Neutrophil (primary cell): ENCODE data around the gene CCDC171.

Experiments
- H3K27ac ChIP-seq: fragments of 200-600 bp; sonication (generic); 2 replicates; pipeline ENCODE4 v1.5.1; 2016; ENCODE audit warnings: mild to moderate bottlenecking, moderate library complexity
- H3K27me3 ChIP-seq: fragments of 200-600 bp; sonication (generic); 2 replicates; pipeline ENCODE4 v1.6.0; 2016; ENCODE audit warnings: mild to moderate bottlenecking
- H3K36me3 ChIP-seq: fragments of 200-600 bp; sonication (generic); 2 replicates; pipeline ENCODE4 v1.5.1; 2017
- H3K4me1 ChIP-seq, 2 experiments: fragments of 200-600 bp in 1 of 2; sonication (generic) in 1 of 2; 1 replicate in 1 of 2; 2 replicates in 1 of 2; pipeline versions ENCODE4 v1.5.1 to v1.6.1; 2013 to 2016; ENCODE audit warnings: low read depth in 1 of 2, low read length in 1 of 2, mild to moderate bottlenecking in 1 of 2, moderate library complexity in 1 of 2; ENCODE audit not compliant: control insufficient read depth in 1 of 2, insufficient read depth in 1 of 2
- H3K4me3 ChIP-seq, 2 experiments: fragments of 200-600 bp in 1 of 2; sonication (generic) in 1 of 2; 1 replicate in 1 of 2; 2 replicates in 1 of 2; pipeline ENCODE4 v1.5.1; 2013 to 2016; ENCODE audit warnings: low read depth in 1 of 2, low read length in 1 of 2, mild to moderate bottlenecking in 1 of 2, moderate library complexity in 1 of 2
- H3K9me3 ChIP-seq: fragments of 200-600 bp; sonication (generic); 2 replicates; pipeline ENCODE4 v1.5.1; 2016
- CTCF ChIP-seq: fragments of 200-600 bp; sonication (generic); IDR thresholded peaks from 2 replicates; pipeline ENCODE4 v1.5.1; 2016; ENCODE audit warnings: antibody characterized with exemption

The CCDC171 gene

GRCh38 chr9:15856591-15856990 lies 303.7 kb downstream of the CCDC171 start:
- no peaks in the 10 kb centered on the region for H3K9me3 ChIP-seq
- no peak for TF ChIP-seq CTCF
- no peak overlapping the region for H3K27ac ChIP-seq
- H3K36me3 ChIP-seq: no peaks in the 10 kb centered on the region
- H3K4me3 ChIP-seq: no peak overlapping the region
- no peaks in the 10 kb centered on the region for H3K4me1 ChIP-seq
- H3K27me3 ChIP-seq: no peaks in the 10 kb centered on the region

DNA sequence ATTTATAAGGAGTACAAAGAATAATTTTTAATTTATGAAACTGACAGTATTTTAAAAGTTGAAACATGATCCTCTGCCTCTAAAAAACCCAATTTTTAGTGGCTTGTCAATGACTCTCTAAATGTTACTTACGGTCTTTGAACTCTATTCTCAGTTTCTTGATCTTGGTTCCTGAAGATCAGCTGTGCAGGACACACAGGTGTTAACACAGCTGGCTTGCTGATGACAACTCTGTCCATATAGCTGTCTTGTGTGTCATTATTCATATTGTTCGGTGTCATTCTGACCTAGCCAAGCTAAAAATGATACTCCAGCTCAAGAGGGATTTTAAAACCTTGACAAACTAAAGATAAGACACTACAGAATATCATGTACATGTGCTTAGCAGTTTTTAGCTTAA lies 314.5 kb downstream of the CCDC171 start:
- Histone ChIP-seq H3K36me3 (no peaks in the 10 kb centered on the region), H3K27ac (no peak overlapping the region), H3K9me3 (no peaks in the 10 kb centered on the region), H3K4me1 (no peaks in the 10 kb centered on the region), H3K27me3 (no peaks in the 10 kb centered on the region), H3K4me3 (no peak overlapping the region)
- no peak for TF ChIP-seq CTCF

GRCh38 chr9:15867988-15868387 lies 315.1 kb downstream of the CCDC171 start:
- TF ChIP-seq CTCF: no peak

GRCh38 chr9:15873573-15874177 lies 320.8 kb downstream of the CCDC171 start:
- no peaks in the 10 kb centered on the region for H3K4me1 ChIP-seq
- no peaks in the 10 kb centered on the region for H3K27me3 ChIP-seq
- no peaks in the 10 kb centered on the region for H3K9me3 ChIP-seq
- no peaks in the 10 kb centered on the region for H3K36me3 ChIP-seq
- TF ChIP-seq CTCF: no peak
- no peak overlapping the region for H3K4me3 ChIP-seq
- no peak overlapping the region for H3K27ac ChIP-seq

More at GRCh38 chr9:15867988-15868387, 315.1 kb downstream of the CCDC171 start:
- no peaks in the 10 kb centered on the region for H3K4me1 ChIP-seq
- H3K4me3 ChIP-seq: no peak overlapping the region
- no peak overlapping the region for H3K27ac ChIP-seq
- no peaks in the 10 kb centered on the region for H3K36me3 ChIP-seq
- H3K9me3 ChIP-seq: no peaks in the 10 kb centered on the region
- H3K27me3 ChIP-seq: no peaks in the 10 kb centered on the region

DNA sequence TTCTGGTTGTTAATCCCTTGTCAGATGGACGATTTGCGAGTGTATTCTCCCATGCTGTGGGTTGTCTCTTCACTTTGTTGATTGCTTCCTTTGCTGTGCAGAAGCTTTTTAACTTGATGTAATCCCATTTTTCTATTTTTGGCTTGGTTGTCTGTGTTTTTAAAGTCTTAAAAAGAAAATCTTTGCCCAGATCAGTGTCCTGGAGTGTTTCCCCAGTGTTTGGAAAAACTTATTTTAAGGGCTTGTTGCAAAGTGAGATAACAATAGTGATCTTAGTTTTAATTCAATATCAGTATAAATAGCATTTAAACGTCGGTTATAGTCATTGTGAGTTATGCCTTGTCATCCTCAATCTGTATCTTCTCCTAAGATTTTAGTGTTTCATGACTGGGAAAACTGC lies 329.5 kb downstream of the CCDC171 start:
- no peaks in the 10 kb centered on the region for H3K4me1 ChIP-seq
- H3K27ac ChIP-seq: no peak overlapping the region
- no peak for TF ChIP-seq CTCF
- H3K9me3 ChIP-seq: no peaks in the 10 kb centered on the region
- no peaks in the 10 kb centered on the region for H3K27me3 ChIP-seq
- H3K36me3 ChIP-seq: no peaks in the 10 kb centered on the region
- H3K4me3 ChIP-seq: no peak overlapping the region

DNA sequence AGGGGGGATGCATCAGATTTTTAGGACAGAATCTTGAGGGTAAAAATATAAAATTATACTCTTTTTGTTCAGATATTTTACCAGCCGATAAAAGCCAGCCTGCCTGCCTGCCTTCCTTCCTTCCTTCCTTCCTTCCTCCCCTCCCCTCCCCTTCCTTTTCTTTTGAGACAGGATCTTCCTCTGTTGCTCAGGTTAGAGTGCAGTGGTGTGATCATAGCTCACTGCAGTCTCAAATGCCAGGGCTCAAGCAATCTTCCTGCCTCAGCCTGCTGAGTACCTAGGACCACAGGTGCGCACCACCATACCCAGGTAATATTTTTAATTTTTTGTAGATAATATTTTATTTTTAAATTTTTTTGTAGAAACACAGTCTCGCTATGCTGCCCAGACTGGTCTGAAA lies 330.0 kb downstream of the CCDC171 start:
- no peaks in the 10 kb centered on the region for H3K36me3 ChIP-seq
- TF ChIP-seq CTCF: no peak
- H3K4me3 ChIP-seq: no peak overlapping the region
- no peaks in the 10 kb centered on the region for H3K9me3 ChIP-seq
- no peaks in the 10 kb centered on the region for H3K4me1 ChIP-seq
- H3K27ac ChIP-seq: no peak overlapping the region
- H3K27me3 ChIP-seq: no peaks in the 10 kb centered on the region
